ENCODE data around the gene SLC41A2.

The SLC41A2 gene

DNA sequence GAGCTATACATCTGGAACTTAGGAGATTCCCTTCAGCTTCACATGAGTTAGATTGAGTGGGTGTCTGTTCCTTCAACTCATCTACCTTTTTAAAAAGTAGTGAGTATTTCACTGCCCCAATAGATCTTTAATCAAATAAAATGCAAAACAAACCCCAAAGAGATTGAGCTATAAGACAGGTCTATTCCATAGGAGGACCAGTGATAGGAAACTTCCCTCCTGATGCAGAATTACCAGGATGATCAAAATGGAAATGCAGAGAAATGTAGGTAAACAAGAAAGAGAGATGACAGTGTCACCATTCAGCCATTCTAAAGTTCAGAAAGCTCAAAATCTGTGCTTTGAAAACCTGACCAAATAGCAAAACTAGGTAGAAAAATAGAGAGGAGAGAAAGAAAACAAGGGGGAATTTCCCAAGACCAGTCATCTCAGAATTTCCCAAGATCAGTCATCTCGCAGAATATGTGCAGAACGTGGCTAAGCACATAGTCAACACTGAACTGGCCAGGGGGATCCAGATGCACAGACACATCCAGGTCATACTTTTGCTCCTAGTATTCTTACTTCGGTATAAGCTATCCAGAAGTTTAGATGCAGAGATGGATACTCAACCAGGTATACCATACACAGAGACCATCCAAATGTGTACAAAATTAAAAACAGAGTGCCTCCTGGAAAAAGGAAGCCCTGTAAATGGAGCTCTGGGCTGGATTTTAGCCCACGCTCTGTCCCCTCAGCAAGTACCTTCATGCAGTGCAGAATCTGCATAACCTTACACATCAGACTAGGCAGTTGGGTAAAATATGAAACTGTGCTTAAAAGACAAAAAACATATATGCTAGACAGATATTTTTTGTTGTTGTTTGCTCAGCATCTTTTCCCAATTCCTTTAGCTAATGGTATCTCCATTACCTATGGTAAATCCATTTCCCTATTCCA, 27.4 kb downstream of the SLC41A2 start:
- no peaks in the 10 kb centered on the region for H3K4me1 ChIP-seq (ENCODE audit: control insufficient read depth, low read length)
- no peaks in the 10 kb centered on the region for H3K36me3 ChIP-seq (ENCODE audit: control insufficient read depth, low read length)
- H3K79me2 ChIP-seq (ENCODE audit: control insufficient read depth, low read length) = no peaks in the 10 kb centered on the region
- no peak overlapping the region for H3K4me2 ChIP-seq (ENCODE audit: low read length)
- H3K4me3 ChIP-seq (ENCODE audit: low read length) = no peak overlapping the region
- H3K9me2 ChIP-seq (replicated peaks; ENCODE audit: control insufficient read depth, low read length) = no peaks in the 10 kb centered on the region
- H3K27me3 ChIP-seq (ENCODE audit: control insufficient read depth, low read length) = no peaks in the 10 kb centered on the region
- no peak overlapping the region for H3K27ac ChIP-seq (ENCODE audit: low read depth, low read length)
- no peaks in the 10 kb centered on the region for H4K20me1 ChIP-seq (ENCODE audit: control insufficient read depth, insufficient read depth, low read depth, low read length)
- TF ChIP-seq, protein P1, sequence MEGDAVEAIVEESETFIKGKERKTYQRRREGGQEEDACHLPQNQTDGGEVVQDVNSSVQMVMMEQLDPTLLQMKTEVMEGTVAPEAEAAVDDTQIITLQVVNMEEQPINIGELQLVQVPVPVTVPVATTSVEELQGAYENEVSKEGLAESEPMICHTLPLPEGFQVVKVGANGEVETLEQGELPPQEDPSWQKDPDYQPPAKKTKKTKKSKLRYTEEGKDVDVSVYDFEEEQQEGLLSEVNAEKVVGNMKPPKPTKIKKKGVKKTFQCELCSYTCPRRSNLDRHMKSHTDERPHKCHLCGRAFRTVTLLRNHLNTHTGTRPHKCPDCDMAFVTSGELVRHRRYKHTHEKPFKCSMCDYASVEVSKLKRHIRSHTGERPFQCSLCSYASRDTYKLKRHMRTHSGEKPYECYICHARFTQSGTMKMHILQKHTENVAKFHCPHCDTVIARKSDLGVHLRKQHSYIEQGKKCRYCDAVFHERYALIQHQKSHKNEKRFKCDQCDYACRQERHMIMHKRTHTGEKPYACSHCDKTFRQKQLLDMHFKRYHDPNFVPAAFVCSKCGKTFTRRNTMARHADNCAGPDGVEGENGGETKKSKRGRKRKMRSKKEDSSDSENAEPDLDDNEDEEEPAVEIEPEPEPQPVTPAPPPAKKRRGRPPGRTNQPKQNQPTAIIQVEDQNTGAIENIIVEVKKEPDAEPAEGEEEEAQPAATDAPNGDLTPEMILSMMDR (IDR thresholded peaks at IDR 0.05; ENCODE audit: low read depth, low read length, poor library complexity, severe bottlenecking) = no peak
- TF ChIP-seq EZH2phosphoT487 (IDR thresholded peaks at IDR 0.05; ENCODE audit: borderline replicate concordance, low read length) = no peak
- H3F3A ChIP-seq (ENCODE audit: control insufficient read depth, insufficient read depth) = no peaks in the 10 kb centered on the region
- no peaks in the 10 kb centered on the region for H3K9me3 ChIP-seq (ENCODE audit: control insufficient read depth, insufficient read depth, low read length)

DNA sequence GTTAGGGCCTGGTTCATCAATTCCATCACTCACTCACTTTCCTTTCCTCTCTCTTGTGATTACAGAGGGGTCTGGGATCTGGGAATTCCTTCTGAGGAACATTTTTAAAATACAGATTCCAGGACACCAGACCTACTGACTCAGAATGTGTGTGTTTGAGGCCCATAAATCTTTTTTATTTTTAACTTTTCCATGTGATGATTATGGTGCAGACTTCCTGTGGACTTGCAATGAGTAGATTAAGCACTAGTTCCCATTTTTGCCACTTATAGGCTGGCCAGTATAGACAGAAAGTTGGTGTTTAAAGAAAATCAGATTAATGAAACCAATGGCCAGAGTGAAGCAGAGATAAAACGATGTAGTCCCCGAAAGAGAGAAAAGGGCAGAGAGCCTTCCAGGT, 28.1 kb downstream of the SLC41A2 start:
- Histone ChIP-seq H3K27me3 (ENCODE audit: control insufficient read depth, low read length) (no peaks in the 10 kb centered on the region), H3F3A (ENCODE audit: control insufficient read depth, insufficient read depth) (no peaks in the 10 kb centered on the region), H3K9me3 (ENCODE audit: control insufficient read depth, insufficient read depth, low read length) (no peaks in the 10 kb centered on the region), H3K79me2 (ENCODE audit: control insufficient read depth, low read length) (no peaks in the 10 kb centered on the region), H3K4me2 (ENCODE audit: low read length) (no peak overlapping the region), H3K27ac (ENCODE audit: low read depth, low read length) (no peak overlapping the region), H3K4me1 (ENCODE audit: control insufficient read depth, low read length) (no peaks in the 10 kb centered on the region), H3K9me2 (replicated peaks; ENCODE audit: control insufficient read depth, low read length) (no peaks in the 10 kb centered on the region), H4K20me1 (ENCODE audit: control insufficient read depth, insufficient read depth, low read depth, low read length) (no peaks in the 10 kb centered on the region), H3K36me3 (ENCODE audit: control insufficient read depth, low read length) (no peaks in the 10 kb centered on the region), H3K4me3 (ENCODE audit: low read length) (no peak overlapping the region)
- TF ChIP-seq, protein P1 (IDR thresholded peaks at IDR 0.05; ENCODE audit: low read depth, low read length, poor library complexity, severe bottlenecking) = no peak
- no peak for TF ChIP-seq EZH2phosphoT487 (IDR thresholded peaks at IDR 0.05; ENCODE audit: borderline replicate concordance, low read length)

DNA sequence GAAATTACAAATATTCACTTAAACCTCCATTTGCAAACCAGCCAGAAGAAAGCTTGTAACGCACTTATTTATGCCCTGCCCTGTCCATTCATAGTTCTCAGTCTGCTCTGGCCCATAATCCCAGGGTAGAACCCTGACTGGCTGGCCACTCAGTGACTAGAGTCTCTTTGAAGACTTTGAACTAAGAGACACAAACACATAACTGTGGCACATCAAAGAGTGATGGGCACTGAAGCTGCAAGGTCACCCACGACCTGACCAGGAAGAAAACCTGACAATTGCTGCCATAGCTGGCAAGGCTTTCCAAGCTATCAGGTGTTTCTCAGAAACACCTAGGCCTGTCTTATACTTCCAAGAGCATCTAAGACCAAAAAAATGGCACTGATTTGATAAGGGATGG, 28.7 kb downstream of the SLC41A2 start:
- TF ChIP-seq EZH2phosphoT487 (IDR thresholded peaks at IDR 0.05; ENCODE audit: borderline replicate concordance, low read length) = no peak
- TF ChIP-seq, protein P1 (IDR thresholded peaks at IDR 0.05; ENCODE audit: low read depth, low read length, poor library complexity, severe bottlenecking) = no peak
- Histone ChIP-seq H4K20me1 (ENCODE audit: control insufficient read depth, insufficient read depth, low read depth, low read length) (no peaks in the 10 kb centered on the region), H3K27ac (ENCODE audit: low read depth, low read length) (no peak overlapping the region), H3K27me3 (ENCODE audit: control insufficient read depth, low read length) (no peaks in the 10 kb centered on the region), H3K9me2 (replicated peaks; ENCODE audit: control insufficient read depth, low read length) (no peaks in the 10 kb centered on the region), H3K79me2 (ENCODE audit: control insufficient read depth, low read length) (no peaks in the 10 kb centered on the region), H3K36me3 (ENCODE audit: control insufficient read depth, low read length) (no peaks in the 10 kb centered on the region), H3K4me1 (ENCODE audit: control insufficient read depth, low read length) (no peaks in the 10 kb centered on the region), H3K9me3 (ENCODE audit: control insufficient read depth, insufficient read depth, low read length) (no peaks in the 10 kb centered on the region), H3F3A (ENCODE audit: control insufficient read depth, insufficient read depth) (no peaks in the 10 kb centered on the region), H3K4me2 (ENCODE audit: low read length) (no peak overlapping the region), H3K4me3 (ENCODE audit: low read length) (no peak overlapping the region)
